Eye (tissue), 1 donor: ENCODE measurements around the gene SF1.

Experiments
- DNase-seq: peaks from one replicate; pipeline ENCODE4 v3.0.0-alpha.2; 2015

Gene SF1

GRCh38 chr11:64759722-64760719, 18.3 kb downstream of the SF1 start, which contains the start of gene PYGM:
Gene PYGM (minus strand): TSS chr11:64759974. CDS start chr11:64759898, 76 bp downstream.
- peak; percentile 85 for DNase-seq

DNA sequence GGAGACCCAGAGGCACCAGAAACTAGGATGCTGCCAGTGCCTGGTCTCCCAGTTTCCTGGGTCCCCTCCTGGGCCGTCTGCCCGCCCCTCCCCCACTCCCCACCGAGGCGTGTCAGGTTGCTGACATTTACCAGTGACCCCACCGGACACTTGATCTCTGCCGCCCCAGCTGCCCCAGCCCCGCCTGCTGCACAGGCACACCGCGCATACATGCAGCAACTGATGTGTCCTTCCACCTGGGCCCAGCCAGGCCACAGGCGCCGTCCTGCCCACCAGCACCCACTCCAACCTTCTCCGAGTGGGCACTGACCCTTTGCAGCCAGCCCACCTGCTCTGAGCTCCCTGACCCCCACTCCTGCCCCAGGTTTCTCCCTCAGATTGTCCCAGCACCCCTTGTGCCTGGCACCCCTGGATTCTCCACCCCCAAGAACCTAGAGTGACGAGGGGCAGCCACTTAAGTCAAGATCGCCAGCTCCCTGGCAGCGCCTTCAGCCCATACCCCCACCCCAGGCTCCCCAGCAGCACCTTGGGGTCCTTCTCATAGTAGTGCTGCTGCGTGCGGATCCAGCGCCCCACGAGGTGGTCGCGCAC, 19.1 kb downstream of the SF1 start:
- DNase-seq, result peak; percentile 15

- no peak for DNase-seq
Measured at GRCh38 chr11:64758330-64759079, 19.8 kb downstream of the SF1 start.

GRCh38 chr11:64757549-64758329, 20.6 kb downstream of the SF1 start:
- no peak for DNase-seq

DNA sequence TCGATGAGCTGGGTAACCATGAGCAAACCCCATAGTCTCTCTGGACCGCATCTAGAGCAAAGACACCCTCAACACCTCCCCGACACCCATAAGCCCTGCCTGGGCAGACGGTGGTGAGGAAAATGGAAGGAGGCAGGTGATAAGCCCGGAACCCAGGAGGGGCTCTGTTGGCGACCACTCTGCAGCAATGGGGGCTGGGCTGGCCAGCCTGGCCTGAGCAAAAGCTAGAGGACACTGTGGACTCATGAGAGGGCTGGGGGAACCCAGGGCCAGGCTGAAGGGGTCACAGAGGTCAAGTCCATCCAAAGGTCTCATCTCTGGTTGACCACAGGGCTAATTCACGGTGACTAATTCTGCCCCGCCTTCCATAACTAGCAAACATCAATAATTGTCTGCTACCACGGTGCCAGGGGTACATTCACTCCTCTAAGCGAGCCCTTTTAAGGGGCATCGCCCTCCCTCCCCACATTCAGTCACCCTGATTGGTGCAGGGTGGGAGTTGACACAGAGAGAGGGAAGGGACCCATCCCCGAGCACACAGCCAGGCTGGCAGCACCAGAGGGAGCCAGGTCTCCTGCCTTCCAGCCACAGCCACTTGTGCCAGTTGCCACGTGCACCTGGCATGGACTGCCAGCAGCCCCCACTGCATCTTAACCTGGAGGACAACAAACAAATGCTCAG, 22.5 kb downstream of the SF1 start:
- no peak for DNase-seq

GRCh38 chr11:64754919-64755662, 23.3 kb downstream of the SF1 start:
- no peak for DNase-seq

DNA sequence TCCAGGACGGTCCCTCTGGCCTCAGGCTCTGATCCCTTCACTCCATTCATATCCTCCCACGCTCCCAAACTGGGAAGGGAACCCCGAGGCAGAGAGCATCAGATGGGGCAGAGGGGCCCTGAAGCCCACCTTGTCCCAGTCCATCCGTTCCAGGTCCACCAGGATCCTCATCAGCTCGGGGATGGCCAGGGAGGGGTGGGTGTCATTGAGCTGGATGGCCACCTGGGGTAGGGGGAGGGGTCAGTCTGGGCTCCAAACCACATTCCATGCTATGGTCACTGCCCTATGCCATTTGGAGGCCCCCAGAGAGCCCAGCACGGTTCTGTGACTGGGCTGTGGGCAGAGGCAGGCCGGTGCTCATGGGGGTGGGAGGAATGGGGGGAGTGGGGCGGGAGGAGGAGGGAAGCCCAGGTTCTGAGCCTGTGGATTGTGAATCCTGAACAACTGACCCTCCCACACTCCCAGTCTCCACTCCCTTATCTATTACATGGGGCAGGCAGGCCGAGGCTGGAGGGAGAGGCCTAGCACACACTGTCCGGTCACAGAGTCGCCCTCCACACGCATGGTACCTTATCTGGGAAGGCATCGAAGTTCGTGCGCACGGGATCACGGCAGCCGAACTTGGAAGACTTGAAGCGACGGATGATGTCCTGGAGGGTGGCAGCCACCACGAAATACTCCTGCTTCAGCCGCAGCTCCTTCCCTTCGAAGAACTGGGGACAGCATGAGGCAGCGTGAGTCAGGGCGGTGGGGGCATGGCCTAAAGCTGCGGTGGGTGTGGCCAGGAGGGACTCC, 24.0 kb downstream of the SF1 start:
- no peak for DNase-seq

DNA sequence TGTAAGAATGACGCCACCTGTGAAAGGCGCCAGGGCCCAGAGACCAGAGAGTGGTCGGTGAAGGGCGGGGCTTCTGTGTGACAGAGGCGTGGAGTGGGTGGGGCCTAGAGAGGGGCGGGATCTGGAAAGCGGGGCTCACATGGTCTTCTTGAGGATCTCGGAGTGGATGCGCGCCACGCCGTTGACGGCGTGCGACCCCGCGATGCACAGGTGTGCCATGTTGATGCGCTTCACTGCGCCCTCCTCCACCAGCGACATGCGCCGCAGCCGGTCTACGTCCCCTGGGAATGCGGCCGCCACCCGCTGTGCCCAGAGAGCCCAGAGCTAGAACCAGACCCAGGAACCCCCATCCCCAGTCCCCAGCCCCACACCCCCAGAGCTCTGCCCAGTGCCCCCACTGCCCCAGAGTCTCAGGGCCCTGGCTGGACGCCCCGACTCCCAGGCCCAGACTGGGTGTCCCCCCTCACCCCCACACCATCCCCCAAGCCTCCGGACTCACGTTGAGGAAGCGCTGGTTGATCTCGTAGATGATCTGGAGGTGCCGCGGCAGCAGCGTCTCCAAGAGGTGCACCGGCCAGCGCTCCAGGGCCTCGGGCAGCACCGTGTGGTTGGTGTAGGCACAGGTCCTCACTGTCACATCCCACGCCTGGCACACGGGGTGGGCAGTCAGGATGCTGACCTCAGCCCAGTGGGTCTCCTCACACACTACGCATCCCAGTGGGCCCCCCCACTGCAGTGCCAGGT, 24.8 kb downstream of the SF1 start:
- DNase-seq, result no peak

GRCh38 chr11:64753019-64753379, 25.3 kb downstream of the SF1 start:
- no peak for DNase-seq

- peak; percentile 35 for DNase-seq
Measured at GRCh38 chr11:64752175-64752970, 26.0 kb downstream of the SF1 start.

DNA sequence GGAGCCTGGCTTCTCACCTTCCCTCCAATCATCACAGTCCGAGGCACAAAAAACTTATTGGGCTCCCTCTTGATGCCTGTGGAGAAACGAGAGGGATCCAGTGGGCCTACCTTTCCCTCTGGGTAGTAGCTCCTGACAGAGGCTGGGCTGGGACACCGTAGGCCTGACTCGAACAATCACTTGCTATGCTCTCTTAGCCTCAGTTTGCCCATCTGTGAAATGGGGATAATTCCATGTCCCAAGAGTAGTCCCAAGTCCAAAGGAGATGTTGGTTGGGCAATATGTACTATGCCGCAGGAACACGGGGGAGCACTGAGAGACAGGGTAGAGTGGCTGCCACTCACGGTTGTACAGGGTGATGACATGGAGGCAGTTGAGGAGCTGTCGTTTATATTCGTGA, 26.8 kb downstream of the SF1 start:
- no peak for DNase-seq

- no peak for DNase-seq
Measured at GRCh38 chr11:64751136-64751535, 27.2 kb downstream of the SF1 start.

GRCh38 chr11:64750361-64751054, 27.8 kb downstream of the SF1 start:
- DNase-seq, result no peak

DNA sequence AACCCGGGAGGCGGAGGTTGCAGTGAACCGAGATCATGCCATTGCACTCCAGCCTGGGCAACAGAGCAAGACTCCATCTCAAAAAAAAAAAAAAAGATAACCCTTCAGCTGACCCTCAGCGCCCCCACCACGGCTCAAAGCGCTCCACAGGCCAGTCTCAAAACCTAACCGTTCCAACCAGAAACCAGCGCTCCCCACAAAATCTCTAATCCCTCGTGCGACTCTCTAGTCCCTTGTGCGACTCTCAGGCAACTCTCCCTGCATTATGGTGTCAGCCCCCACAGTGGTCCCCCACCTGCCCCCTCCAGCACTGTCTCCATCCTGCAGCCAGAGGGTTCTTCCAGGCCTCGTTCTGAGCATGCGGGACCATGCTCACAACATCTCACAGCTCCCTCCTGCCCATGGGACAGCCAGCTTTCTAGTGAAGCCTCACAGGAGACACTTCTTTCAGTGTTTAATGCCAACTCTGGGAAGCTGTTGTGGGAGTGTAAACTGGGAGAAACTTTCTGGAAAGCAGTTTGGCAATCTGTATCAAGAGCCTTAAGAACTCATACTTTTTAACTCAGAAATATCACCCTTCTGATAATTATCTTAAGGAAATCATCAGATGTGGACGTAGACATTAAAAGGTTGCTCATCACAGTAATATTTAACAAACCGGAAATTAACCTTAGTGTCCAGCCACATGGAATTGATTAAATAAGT, 30.2 kb downstream of the SF1 start:
- peak; percentile 48 for DNase-seq

- no peak for DNase-seq
Measured at GRCh38 chr11:64746486-64746885, 31.9 kb downstream of the SF1 start.

- peak; percentile 85 for DNase-seq
Measured at GRCh38 chr11:64745521-64746328, 32.6 kb downstream of the SF1 start.

- DNase-seq, result peak; percentile 72
Measured at GRCh38 chr11:64745189-64745520, 33.2 kb downstream of the SF1 start.
